Smooth muscle cell (in vitro differentiated cells): ENCODE measurements around the gene CYLD. TPM values are rescaled to one million over a fixed set of nuclear protein-coding genes. Genes with fewer than 3 reads are reported as not detected.

Experiments
- DNase-seq: peaks from one replicate; lab custom pipeline; 2025; ENCODE audit not compliant: unreplicated experiment; lab: John Stamatoyannopoulos, UW
- H2AFZ ChIP-seq: fragments of 200-600 bp; sonication (generic); 2 replicates; pipeline ENCODE4 v1.6.0; 2016; ENCODE audit warnings: antibody characterized with exemption, low read depth, mild to moderate bottlenecking
- H3F3A ChIP-seq: fragments of 200-600 bp; sonication (generic); 2 replicates; pipeline ENCODE4 v1.6.0; 2017; ENCODE audit warnings: antibody characterized with exemption, low read depth
- H3K27ac ChIP-seq: fragments of 200-600 bp; sonication (generic); 2 replicates; pipeline ENCODE4 v1.5.1; 2016; ENCODE audit warnings: low read depth, mild to moderate bottlenecking
- H3K27me3 ChIP-seq: fragments of 200-600 bp; sonication (generic); 2 replicates; pipeline ENCODE4 v1.6.1; 2016; ENCODE audit warnings: low read depth, mild to moderate bottlenecking
- H3K36me3 ChIP-seq: fragments of 200-600 bp; sonication (generic); 2 replicates; pipeline ENCODE4 v1.5.1; 2016; ENCODE audit warnings: low read depth
- H3K4me1 ChIP-seq: fragments of 200-600 bp; sonication (generic); 2 replicates; pipeline ENCODE4 v1.5.1; 2016; ENCODE audit warnings: low read depth
- H3K4me2 ChIP-seq: fragments of 200-600 bp; sonication (generic); 2 replicates; pipeline ENCODE4 v1.6.0; 2016; ENCODE audit warnings: mild to moderate bottlenecking
- H3K4me3 ChIP-seq: fragments of 200-600 bp; sonication (generic); 2 replicates; pipeline ENCODE4 v1.5.1; 2016; ENCODE audit warnings: mild to moderate bottlenecking
- H3K79me2 ChIP-seq: fragments of 200-600 bp; sonication (generic); 2 replicates; pipeline ENCODE4 v1.6.0; 2016; ENCODE audit warnings: low read depth, mild to moderate bottlenecking
- H3K9ac ChIP-seq: fragments of 200-600 bp; sonication (generic); 2 replicates; pipeline ENCODE4 v1.6.0; 2016; ENCODE audit warnings: low read depth
- H3K9me3 ChIP-seq: fragments of 200-600 bp; sonication (generic); replicated peaks from 2 replicates; pipeline ENCODE4 v1.5.1; 2016; ENCODE audit warnings: low read depth
- H4K20me1 ChIP-seq: fragments of 200-600 bp; sonication (generic); 2 replicates; pipeline ENCODE4 v1.6.0; 2016; ENCODE audit warnings: low read depth
- CTCF ChIP-seq: fragments of 200-600 bp; sonication (generic); IDR thresholded peaks from 2 replicates; pipeline ENCODE4 v1.5.1; 2017; ENCODE audit warnings: borderline replicate concordance, mild to moderate bottlenecking, antibody characterized with exemption; ENCODE audit not compliant: insufficient read depth, poor library complexity, severe bottlenecking
- WGBS: methylation state at CpG from one replicate; pipeline ENCODE4 v1.1.7; 2016; ENCODE audit warnings: low lambda C conversion rate; 5-methylcytosine and 5-hydroxymethylcytosine counted together
- polyA plus RNA-seq: library from polyadenylated mRNA; unstranded; fragments of >200 nt; fragmentation: Nextera tagmentation; extraction: Ambion mirVana; gene quantifications from 2 replicates; pipeline ENCODE4 v1.2.1, GENCODE V29; 2016
- total RNA-seq: library from RNA; depleted of rRNA; stranded (reverse); fragments of >200 nt; gene quantifications from 2 replicates; pipeline ENCODE4 v1.2.3, GENCODE V29; 2014

Gene CYLD
- total and polyA plus RNA-seq, 2 experiments from 2014 or later: 11.3 to 13.8 TPM

GRCh38 chr16:50789757-50790156, 47.9 kb downstream of the CYLD start:
- Histone ChIP-seq H4K20me1 (no peaks in the 10 kb centered on the region), H3K4me3 (no peak overlapping the region), H3K36me3 (peaks cover 6% of the 10 kb centered on the region), H2AFZ (no peak overlapping the region), H3K27me3 (no peaks in the 10 kb centered on the region), H3K4me1 (no peaks in the 10 kb centered on the region), H3K79me2 (no peaks in the 10 kb centered on the region), H3K9ac (no peak overlapping the region), H3F3A (no peaks in the 10 kb centered on the region), H3K27ac (no peak overlapping the region), H3K4me2 (no peak overlapping the region), H3K9me3 (peaks cover 6% of the 10 kb centered on the region)
- no peak for TF ChIP-seq CTCF
- no peak for DNase-seq

- H3K4me1 ChIP-seq: no peaks in the 10 kb centered on the region
- DNase-seq: no peak
- TF ChIP-seq CTCF: no peak
- no peak overlapping the region for H3K4me2 ChIP-seq
- H3F3A ChIP-seq: no peaks in the 10 kb centered on the region
- H2AFZ ChIP-seq: no peak overlapping the region
- H3K9me3 ChIP-seq: peaks cover 6% of the 10 kb centered on the region
- H3K36me3 ChIP-seq: peaks cover 2% of the 10 kb centered on the region
- H3K9ac ChIP-seq: no peak overlapping the region
- no peak overlapping the region for H3K27ac ChIP-seq
- no peaks in the 10 kb centered on the region for H3K27me3 ChIP-seq
- no peak overlapping the region for H3K4me3 ChIP-seq
- no peaks in the 10 kb centered on the region for H4K20me1 ChIP-seq
- WGBS: 96% methylated on average over 2 of the region's 2 CpGs
- no peaks in the 10 kb centered on the region for H3K79me2 ChIP-seq
These were observed 49.6 kb downstream of the CYLD start for GRCh38 chr16:50791522-50791921.

- H3F3A ChIP-seq: no peaks in the 10 kb centered on the region
- no peak overlapping the region for H3K27ac ChIP-seq
- H3K36me3 ChIP-seq: peaks cover 2% of the 10 kb centered on the region
- H3K9ac ChIP-seq: no peak overlapping the region
- no peak for DNase-seq
- WGBS: 95% methylated on average over 1 of the region's 1 CpG
- H4K20me1 ChIP-seq: no peaks in the 10 kb centered on the region
- H3K79me2 ChIP-seq: no peaks in the 10 kb centered on the region
- H3K4me1 ChIP-seq: peaks cover 3% of the 10 kb centered on the region
- no peaks in the 10 kb centered on the region for H3K9me3 ChIP-seq
- no peak overlapping the region for H3K4me3 ChIP-seq
- H2AFZ ChIP-seq: no peak overlapping the region
- TF ChIP-seq CTCF: no peak
- H3K27me3 ChIP-seq: no peaks in the 10 kb centered on the region
- H3K4me2 ChIP-seq: no peak overlapping the region
These were observed 54.9 kb downstream of the CYLD start for GRCh38 chr16:50796829-50797228.

- no peaks in the 10 kb centered on the region for H4K20me1 ChIP-seq
- H3K36me3 ChIP-seq: peaks cover 2% of the 10 kb centered on the region
These were observed 55.6 kb downstream of the CYLD start for GRCh38 chr16:50797456-50797855.

More at GRCh38 chr16:50797456-50797855, 55.6 kb downstream of the CYLD start:
- Histone ChIP-seq H3K9ac (no peak overlapping the region), H3K4me2 (no peak overlapping the region), H3K4me3 (no peak overlapping the region), H3K4me1 (peaks cover 3% of the 10 kb centered on the region), H3K79me2 (no peaks in the 10 kb centered on the region), H3K9me3 (no peaks in the 10 kb centered on the region), H3F3A (no peaks in the 10 kb centered on the region), H2AFZ (no peak overlapping the region), H3K27ac (no peak overlapping the region), H3K27me3 (no peaks in the 10 kb centered on the region)
- no peak for DNase-seq
- TF ChIP-seq CTCF: no peak
- 90% methylated on average over 2 of the region's 2 CpGs for WGBS
